Activated CD4-positive, alpha-beta T cell treated with anti-CD3 and anti-CD28 coated beads, Interleukin-2, amount 10 ng/mL, durations not matched to agents 24 days and 14 days (primary cell): ENCODE data around the gene CELF2. TPM values are rescaled to one million over a fixed set of nuclear protein-coding genes. Genes with fewer than 3 reads are reported as not detected.

Experiments used
- DNase-seq: peaks from one replicate; pipeline ENCODE4 v3.0.0; 2022
- H3K27ac Mint-ChIP-seq: one replicate; pipeline ENCODE4 v1.8.0; 2022; ENCODE audit warnings: mild to moderate bottlenecking, mixed read lengths
- H3K27me3 Mint-ChIP-seq: one replicate; pipeline ENCODE4 v1.8.0; 2022; ENCODE audit warnings: mixed read lengths
- H3K36me3 Mint-ChIP-seq: one replicate; pipeline ENCODE4 v1.8.0; 2022; ENCODE audit warnings: low read depth, mild to moderate bottlenecking, mixed read lengths
- H3K4me1 Mint-ChIP-seq: one replicate; pipeline ENCODE4 v1.8.0; 2021; ENCODE audit warnings: mixed read lengths
- H3K4me3 Mint-ChIP-seq: one replicate; pipeline ENCODE4 v1.8.0; 2022; ENCODE audit warnings: mild to moderate bottlenecking, moderate library complexity, mixed read lengths
- H3K9me3 Mint-ChIP-seq: one replicate; pipeline ENCODE4 v1.8.0; 2021; ENCODE audit warnings: mixed read lengths
- intact Hi-C: fragments of 100-400 bp; cut with micrococcal nuclease; formaldehyde crosslinking; loops from one replicate; pipeline ENCODE4 v1.15.1; 2023
- total RNA-seq: library from RNA; stranded (reverse); gene quantifications from 2 replicates; pipeline ENCODE4 v1.2.3, GENCODE V29; 2022

Gene CELF2
- total RNA-seq, 1 donor from 2014 or later: 95.5 TPM

DNA sequence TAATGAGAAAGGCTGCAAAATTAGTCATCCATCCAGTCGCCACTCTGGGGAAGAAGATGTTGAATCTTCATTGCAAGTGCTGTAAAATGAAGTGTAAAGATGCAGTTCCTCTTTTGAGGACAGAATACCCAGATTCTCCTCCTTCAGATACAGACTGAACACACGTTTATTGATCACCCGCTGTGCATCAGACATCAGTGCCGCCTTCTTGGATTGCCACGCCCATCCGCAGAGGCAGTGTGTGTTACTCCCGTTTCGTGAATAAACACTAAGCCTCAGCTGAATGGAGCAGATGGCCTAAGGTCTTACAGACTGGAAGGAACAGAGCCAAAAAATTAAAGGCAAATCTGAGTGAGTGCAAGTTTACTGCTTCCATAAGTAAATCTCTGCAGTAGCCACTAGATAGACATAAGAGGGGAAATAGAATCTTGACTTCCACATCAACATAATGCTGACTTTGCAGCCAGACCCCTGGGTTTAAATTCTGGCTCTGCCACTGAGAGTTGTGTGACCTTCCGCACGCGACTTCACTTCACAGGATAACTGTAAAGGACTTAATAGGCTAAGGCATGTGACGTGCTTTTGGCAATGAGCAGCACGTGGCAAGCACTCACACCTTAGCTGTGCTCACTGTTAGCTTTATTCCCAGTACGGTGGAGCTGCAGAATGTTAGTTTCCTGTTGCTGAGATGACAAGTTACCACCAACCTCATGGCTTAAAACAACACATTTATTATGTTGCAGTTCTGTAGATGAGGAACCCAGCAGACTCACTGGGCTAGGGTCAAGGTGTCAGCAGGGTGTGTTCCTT, 285.9 kb downstream of the CELF2 start:
- H3K27me3 Mint-ChIP-seq: no peaks in the 10 kb centered on the region
- H3K4me3 Mint-ChIP-seq: no peak overlapping the region
- H3K36me3 Mint-ChIP-seq: peaks cover 90% of the 10 kb centered on the region
- H3K27ac Mint-ChIP-seq: no peak overlapping the region
- intact Hi-C loops: no loop called here
- H3K4me1 Mint-ChIP-seq: peaks cover 7% of the 10 kb centered on the region
- DNase-seq: no peak
- H3K9me3 Mint-ChIP-seq: peaks cover 14% of the 10 kb centered on the region

DNA sequence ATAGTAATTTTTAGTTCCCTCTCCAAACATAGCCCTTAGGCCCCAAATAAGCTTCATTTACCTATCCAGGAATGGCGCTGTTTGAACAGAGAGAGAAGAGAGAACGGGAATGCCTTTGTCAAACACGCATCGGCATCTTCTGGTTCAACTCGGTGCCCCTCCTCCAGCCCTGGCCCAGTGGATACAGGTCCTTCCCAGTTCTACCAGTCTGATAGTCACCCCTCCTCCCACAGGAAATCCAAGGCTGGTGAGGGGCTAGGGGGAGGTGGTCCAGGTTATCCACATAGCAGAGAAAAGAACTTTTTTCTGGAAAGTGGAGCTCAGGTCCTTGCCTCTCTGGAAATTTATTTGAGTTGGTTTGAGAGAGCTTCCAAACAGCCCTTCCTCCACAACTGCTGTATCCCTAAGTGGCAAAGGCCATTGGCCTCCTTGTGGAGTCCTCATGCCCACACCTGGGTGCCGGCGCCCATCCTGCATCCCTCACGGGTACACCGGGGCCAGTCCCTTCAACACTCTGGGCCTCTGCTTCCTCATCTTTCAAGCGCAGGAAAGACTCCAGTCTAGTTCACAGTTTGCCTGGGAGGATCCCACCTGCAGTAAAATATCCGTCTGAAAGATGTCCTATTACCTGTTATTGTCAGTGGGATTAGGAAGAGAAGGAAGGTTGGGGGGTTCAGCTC, 287.4 kb downstream of the CELF2 start:
- Mint-ChIP-seq H3K4me1 (peaks cover 15% of the 10 kb centered on the region), H3K27me3 (no peaks in the 10 kb centered on the region), H3K9me3 (peaks cover 23% of the 10 kb centered on the region), H3K27ac (no peak overlapping the region), H3K36me3 (peaks cover 92% of the 10 kb centered on the region), H3K4me3 (no peak overlapping the region)
- intact Hi-C loops: no loop called here
- no peak for DNase-seq

DNA sequence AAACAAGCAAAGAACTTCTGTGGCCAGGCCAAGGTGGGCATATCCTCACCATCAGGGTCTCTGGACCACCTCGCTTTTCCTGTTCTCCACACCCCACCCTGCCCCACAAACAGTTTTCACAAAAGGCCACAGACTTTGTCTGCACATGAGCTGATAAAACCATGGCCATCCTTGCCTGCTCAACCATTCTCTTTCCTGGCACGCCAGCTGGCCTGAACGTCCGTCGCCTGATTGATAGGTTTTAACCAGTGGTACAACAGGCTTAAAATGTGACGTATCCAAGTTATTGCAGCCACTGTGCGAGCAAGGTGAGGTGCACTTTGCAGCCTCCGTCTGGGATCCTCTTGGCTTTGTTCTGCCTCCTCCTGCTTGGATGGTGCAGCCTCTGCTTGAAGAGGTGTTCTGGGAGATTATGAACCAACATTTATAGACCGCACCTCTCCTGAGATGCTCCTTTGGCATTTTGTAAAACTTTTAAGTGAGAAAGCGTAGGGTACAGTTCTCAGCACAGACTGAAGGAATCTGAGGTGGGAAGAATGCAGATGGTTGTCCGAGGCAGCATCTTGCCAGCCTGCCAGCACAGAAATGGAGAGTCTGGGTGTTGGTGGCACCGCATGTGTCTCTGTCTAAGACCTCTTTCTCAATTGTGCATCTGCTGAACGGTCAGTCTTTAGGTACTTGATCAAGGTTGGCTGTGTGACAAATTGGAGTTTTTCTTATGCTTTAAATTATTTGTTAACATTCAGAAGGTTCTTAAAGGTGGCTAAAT, 288.3 kb downstream of the CELF2 start:
- no peak for DNase-seq
- H3K27ac Mint-ChIP-seq: no peak overlapping the region

DNA sequence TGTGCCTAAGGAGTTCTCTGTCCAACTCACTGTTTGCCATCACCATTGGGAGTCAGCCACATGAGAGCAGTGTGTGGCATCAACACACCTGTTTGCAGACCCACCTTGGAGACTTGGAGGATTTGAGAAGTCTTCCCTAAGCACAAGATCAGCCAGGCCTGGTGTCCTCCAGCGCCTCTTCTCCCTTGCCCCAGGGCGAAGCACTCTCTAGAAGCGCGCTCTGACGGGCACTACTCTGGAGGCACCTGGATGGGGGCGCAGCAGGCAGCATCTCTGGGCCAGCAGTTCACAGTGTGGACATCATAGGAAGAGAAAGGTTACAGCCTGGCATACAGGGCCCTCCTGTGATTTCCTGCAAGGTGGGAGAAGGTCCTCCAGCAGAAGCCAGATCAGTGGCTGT, 289.3 kb downstream of the CELF2 start:
- H3K27ac Mint-ChIP-seq: peak overlapping the region; percentile 41
- peaks cover 27% of the 10 kb centered on the region for H3K9me3 Mint-ChIP-seq
- H3K27me3 Mint-ChIP-seq: no peaks in the 10 kb centered on the region
- peaks cover 23% of the 10 kb centered on the region for H3K4me1 Mint-ChIP-seq
- intact Hi-C loops: no loop called here
- no peak overlapping the region for H3K4me3 Mint-ChIP-seq
- H3K36me3 Mint-ChIP-seq: peaks cover 95% of the 10 kb centered on the region
- no peak for DNase-seq

More for the DNA sequence above, 288.3 kb downstream of the CELF2 start:
- peaks cover 91% of the 10 kb centered on the region for H3K36me3 Mint-ChIP-seq
- peaks cover 18% of the 10 kb centered on the region for H3K4me1 Mint-ChIP-seq
- no peak overlapping the region for H3K4me3 Mint-ChIP-seq
- H3K9me3 Mint-ChIP-seq: peaks cover 24% of the 10 kb centered on the region
- intact Hi-C loops: no loop called here
- no peaks in the 10 kb centered on the region for H3K27me3 Mint-ChIP-seq

DNA sequence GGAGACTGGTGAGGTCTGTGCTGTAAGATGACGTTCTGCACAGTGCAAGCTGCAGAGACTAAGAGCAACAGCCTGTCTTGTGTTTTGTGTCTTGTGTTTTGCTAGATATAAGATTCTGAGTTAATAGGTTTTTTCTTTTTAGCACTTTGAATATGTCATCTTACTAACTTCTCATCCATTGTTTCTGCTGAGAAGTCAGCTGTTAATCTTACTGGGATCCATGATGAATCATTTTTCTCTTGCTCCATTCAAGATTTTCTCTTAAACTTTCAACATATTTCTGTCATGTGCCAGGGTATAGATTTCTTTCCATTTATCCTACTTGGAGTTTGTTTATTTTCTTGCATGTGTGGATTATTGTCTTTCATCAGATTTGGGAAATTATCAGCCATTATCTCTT, 290.3 kb downstream of the CELF2 start:
- intact Hi-C loops: no loop called here
- Mint-ChIP-seq H3K4me1 (peaks cover 25% of the 10 kb centered on the region), H3K4me3 (no peak overlapping the region), H3K27me3 (no peaks in the 10 kb centered on the region), H3K9me3 (peaks cover 27% of the 10 kb centered on the region), H3K36me3 (peaks cover 95% of the 10 kb centered on the region), H3K27ac (no peak overlapping the region)
- no peak for DNase-seq

DNA sequence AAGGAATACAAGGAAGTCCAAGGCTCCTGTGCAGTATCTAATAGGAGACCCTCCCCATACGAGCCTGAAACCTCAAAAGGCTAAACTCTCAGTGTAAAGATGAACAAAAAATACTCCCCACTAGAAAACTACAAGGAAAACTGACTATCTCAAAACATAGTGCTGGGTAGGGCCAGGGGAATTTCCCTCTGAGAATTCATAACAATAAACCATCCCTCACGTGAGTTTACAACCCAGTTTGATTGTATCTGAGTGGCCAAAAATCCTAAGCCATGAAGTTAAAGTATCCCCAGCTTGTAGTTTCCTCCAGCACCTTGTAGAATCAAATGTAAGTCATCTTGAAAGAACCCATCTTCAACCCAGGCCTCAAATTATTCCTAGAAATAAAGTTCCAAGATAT, 293.4 kb downstream of the CELF2 start:
- H3K4me3 Mint-ChIP-seq: no peak overlapping the region
- peaks cover 89% of the 10 kb centered on the region for H3K36me3 Mint-ChIP-seq
- H3K27ac Mint-ChIP-seq: peak overlapping the region; percentile 13
- DNase-seq: no peak
- peaks cover 31% of the 10 kb centered on the region for H3K4me1 Mint-ChIP-seq
- H3K9me3 Mint-ChIP-seq: peaks cover 27% of the 10 kb centered on the region
- intact Hi-C loops: no loop called here
- H3K27me3 Mint-ChIP-seq: no peaks in the 10 kb centered on the region

DNA sequence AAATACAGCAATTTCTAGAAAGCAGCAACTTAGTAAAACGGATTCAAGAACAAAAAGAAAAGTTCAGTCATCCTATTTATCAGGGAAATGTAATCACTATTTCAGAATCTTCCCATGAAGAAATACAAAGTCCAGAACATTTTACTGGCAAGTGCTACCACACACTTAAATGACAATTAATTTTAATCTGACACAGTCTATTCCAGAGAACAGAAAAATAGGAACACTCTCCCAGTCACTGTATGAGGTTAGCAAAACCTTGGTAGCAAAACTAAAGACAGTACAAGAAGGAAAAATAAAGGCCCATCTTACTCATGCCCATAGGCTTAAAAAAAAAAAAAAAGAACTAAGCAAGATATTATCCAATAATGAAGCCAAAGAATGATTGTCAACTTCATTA, 295.8 kb downstream of the CELF2 start:
- Mint-ChIP-seq H3K4me1 (peaks cover 35% of the 10 kb centered on the region), H3K36me3 (peaks cover 86% of the 10 kb centered on the region), H3K9me3 (peaks cover 13% of the 10 kb centered on the region), H3K27me3 (no peaks in the 10 kb centered on the region), H3K27ac (peak overlapping the region; percentile 42), H3K4me3 (no peak overlapping the region)
- intact Hi-C loops: no loop called here
- no peak for DNase-seq

DNA sequence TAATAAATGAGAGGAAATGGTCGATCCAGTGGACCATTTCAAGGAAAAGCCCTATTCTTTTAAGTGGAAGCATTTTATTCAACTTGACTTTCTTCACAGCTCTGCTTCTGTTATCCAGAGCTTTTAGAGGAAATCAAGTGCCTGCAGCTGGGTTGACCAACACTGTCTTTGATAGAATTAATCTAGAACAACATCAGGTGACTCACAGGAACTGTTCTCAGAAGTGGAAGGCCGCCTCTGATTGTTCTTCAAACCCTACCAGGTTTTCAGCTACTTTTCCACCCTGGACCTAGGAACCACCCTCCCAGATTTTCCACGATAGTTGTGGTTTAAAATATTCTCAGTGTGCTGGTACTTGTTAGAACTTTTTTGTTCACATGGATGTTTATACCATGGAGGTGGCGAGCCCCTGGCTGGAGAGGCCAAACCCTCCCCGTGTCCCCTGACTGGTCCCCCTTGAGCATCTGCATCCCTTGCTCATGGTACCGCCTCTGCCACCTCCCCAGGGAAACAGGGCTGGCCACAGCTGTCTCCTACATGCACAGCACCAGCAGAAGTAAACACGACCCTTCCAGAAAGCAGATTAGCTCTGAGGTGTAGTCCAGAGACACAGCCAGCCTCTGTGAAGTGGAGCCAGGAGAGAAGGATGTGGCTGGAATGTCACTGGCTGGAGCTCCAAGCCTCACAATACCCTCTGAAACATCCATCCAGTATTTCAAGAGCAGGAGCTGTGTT, 300.4 kb downstream of the CELF2 start:
- no peaks in the 10 kb centered on the region for H3K27me3 Mint-ChIP-seq
- H3K4me1 Mint-ChIP-seq: peaks cover 41% of the 10 kb centered on the region
- H3K4me3 Mint-ChIP-seq: no peak overlapping the region
- intact Hi-C loops: no loop called here
- peak overlapping the region; percentile 38 for H3K27ac Mint-ChIP-seq
- no peaks in the 10 kb centered on the region for H3K9me3 Mint-ChIP-seq
- H3K36me3 Mint-ChIP-seq: peaks cover 84% of the 10 kb centered on the region
- no peak for DNase-seq

DNA sequence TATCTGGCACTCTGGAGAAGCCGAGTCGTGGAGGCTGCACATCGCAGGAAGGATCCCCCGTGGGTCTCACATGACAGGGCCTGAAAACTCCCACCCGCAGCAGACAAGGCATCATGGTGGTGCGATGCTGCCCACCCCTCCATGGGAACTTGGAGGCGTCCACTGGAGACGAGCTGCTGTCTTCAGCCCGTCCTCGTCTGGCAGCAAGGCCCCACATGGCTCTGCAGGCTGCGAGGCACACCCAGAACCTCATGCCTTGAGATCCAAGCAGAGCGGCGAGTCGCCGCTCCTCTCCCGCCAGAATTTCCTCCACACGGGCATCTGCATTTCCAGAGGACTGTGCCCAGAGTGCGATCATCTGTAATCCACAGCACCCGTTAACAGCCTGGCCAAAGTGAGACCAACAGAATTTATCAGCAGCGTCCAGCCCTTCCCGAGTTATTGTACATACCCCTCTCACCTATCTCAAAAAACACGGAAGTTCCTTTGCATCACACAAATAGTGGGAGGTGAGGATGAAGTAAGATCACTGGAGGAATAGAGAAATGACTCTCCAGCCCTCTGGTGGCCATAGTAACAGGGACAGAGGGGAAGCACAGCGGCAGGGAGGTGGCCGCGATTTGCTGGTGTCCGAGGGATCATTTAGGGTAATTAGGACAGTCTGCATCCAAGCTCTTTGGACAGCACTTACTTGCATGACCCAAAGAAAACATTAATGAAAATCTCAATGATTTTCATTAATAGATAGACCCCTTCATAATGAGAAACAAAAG, 301.3 kb downstream of the CELF2 start:
- Mint-ChIP-seq H3K9me3 (no peaks in the 10 kb centered on the region), H3K27ac (peak overlapping the region; percentile 77), H3K27me3 (no peaks in the 10 kb centered on the region), H3K4me3 (no peak overlapping the region), H3K36me3 (peaks cover 85% of the 10 kb centered on the region), H3K4me1 (peaks cover 40% of the 10 kb centered on the region)
- intact Hi-C loops: no loop called here
- DNase-seq: no peak

DNA sequence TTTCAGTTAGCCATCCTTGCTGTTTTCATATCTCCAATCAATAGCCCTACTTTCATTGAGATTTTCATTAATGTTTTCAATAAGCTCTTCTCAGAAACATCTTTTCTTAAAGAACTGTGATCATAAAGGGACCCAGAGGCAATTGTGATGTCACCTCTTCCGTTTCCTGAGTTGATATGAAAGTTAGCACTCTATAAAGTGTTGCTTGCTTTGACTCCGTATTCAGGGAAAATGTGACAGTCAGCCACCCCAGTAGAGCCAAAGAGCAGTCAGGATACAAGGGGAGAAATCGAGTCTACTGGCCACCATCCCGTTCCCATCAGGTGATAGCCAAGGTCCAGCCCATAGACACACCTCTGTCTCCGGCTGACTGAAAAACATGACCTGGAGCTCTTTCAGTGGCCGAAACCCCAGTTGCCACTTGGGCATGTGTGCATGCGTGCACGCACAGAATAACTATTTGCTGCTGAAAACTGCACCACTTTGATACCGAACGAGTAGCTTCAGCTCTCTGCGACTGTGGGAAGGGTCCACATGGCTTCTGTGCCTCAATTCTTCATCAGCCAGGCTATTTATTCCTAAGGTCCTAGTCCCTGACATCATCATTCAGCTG, 302.4 kb downstream of the CELF2 start:
- Mint-ChIP-seq H3K36me3 (peaks cover 83% of the 10 kb centered on the region), H3K27me3 (no peaks in the 10 kb centered on the region), H3K9me3 (no peaks in the 10 kb centered on the region), H3K4me3 (no peak overlapping the region), H3K27ac (peak overlapping the region; percentile 77), H3K4me1 (peaks cover 39% of the 10 kb centered on the region)
- intact Hi-C loops: no loop called here
- DNase-seq: no peak

DNA sequence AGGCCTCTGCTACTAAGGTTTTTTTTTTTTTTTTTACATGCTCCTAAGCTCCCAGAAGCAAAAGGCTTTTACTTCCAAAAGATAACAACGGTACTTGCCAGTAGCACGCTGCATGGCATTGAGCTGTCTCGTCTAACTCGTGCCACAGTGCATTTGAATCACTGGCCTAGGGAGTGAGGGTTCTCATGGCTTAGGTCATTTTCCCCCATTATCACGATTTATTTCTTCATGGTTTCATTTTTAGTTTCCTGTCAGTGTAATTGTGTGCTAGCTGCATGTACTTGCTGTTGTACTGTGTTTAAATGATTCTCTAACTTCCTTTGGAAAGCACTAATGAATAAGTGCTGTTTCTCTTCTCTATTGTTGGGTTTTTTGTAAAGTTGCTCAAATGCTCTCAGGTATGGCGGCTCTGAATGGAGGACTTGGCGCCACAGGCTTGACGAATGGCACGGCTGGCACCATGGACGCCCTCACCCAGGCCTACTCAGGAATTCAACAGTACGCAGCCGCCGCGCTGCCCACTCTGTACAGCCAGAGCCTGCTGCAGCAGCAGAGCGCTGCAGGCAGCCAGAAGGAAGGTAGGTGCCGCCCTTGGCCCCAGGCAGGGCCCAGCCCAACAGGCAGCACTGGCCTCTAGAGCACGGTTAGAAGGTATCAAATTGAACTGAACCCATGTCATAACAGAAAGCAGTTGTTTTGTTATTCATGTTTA, 303.3 kb downstream of the CELF2 start:
- no peak for DNase-seq

DNA sequence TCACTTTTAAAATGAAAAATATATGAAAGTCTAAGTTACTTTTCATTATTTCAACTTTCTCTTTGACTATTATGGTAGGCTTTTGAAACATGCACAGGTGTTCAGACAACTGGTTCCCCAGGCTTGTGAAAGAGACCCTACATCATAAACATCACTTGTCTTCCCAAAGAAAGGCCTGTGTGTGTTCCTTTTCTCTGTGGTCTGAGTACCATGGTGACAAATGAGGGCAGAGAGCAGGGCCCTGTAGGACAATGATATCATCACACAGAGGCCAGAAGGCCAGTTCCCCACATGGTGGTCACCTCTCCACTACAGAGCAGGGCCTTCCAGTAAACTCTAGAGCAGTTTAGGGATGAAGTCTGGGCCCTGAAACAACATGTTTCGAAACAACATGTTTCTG, 305.0 kb downstream of the CELF2 start:
- Mint-ChIP-seq H3K9me3 (no peaks in the 10 kb centered on the region), H3K4me1 (peaks cover 29% of the 10 kb centered on the region), H3K27ac (no peak overlapping the region), H3K36me3 (peaks cover 82% of the 10 kb centered on the region), H3K4me3 (no peak overlapping the region), H3K27me3 (no peaks in the 10 kb centered on the region)
- DNase-seq: no peak
- intact Hi-C loops: no loop called here

More for the DNA sequence above, 303.3 kb downstream of the CELF2 start:
- Mint-ChIP-seq H3K27me3 (no peaks in the 10 kb centered on the region), H3K4me3 (no peak overlapping the region), H3K36me3 (peaks cover 87% of the 10 kb centered on the region), H3K27ac (peak overlapping the region; percentile 77), H3K9me3 (no peaks in the 10 kb centered on the region), H3K4me1 (peaks cover 36% of the 10 kb centered on the region)
- intact Hi-C loops: no loop called here
